Hepatic stellate cell (primary cell): ENCODE data around the gene NMNAT3.

Source experiments
- DNase-seq: peaks from one replicate; pipeline ENCODE4 v3.0.0; 2011; ENCODE audit warnings: low spot score

Gene NMNAT3

DNA sequence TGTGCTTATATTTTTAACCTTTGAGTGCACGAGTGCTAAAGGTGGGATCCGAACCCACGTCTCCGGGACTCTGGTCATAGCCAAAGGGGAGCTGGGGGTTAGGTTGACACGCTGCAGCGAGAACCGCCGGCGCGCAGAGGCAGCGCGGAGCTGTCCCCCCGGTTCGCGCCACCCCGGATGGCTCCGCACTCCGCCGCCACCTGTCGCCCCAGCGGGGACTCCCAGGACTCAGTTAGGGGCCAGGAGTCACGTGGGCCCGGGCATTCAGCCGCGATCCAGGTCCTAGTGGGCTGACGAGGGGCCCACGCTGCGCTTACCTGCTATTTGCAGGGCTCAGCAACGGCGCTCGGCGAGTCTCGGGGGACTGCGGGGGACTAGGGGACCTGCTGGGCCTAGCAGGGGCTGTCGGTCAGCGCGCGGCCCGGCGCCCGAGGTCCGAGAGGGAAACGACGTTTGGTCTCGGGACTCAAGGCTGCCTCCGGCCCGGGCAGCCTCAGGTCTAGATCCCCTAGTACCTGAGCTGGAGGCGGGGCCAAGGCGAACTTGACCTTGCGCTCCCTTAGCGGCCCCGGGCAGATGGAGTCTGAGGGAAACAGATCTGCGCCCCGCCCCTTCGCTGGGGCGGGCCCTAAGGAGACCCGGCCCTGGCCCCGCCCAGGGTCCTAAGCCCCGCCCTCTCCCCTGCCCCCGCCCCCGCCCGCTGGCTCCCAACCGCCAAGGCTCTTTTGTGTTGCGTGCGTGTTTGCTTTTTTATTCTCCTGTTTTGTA, at the start of gene NMNAT3:
Gene NMNAT3, minus strand, starts transcription at position 585 of the 768 bp plus-strand sequence. CDS start 50,248 bp downstream, outside the sequence.
- DNase-seq: peak; percentile 8

GRCh38 chr3:139721370-139721769, 43.6 kb upstream of the NMNAT3 start:
- DNase-seq: no peak

GRCh38 chr3:139718415-139718814, 40.6 kb upstream of the NMNAT3 start:
- peak; percentile 62 for DNase-seq

GRCh38 chr3:139716908-139717485, 39.2 kb upstream of the NMNAT3 start:
- no peak for DNase-seq

DNA sequence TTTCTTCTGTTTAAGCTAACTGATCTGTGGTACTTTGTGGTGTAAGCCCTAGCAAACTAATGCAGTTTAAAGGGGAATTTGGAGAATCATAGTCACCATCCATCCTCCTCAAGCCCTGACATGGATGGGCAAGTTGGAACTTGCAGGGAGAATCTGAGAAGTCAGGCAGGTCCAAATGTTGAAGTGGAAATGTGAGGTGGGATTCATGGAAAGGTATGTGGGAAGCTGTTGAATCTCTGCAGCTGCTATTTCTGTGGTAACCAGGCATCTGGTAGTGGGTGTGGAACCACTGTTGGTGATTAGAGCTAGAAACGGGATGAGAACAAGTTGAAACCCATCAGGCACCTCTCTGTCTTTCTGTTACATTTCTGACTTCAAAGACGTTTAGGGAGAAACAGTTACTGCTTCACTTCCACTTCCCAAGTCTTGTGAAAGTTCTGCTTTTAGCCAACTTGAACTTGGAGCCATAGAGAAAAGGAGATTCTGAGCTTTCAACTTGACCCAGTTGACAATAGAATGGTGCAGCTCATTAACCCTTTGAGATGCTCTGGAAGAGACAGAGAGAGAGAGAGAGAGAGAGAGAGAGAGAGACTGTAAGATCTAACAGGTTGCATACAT, 38.1 kb upstream of the NMNAT3 start:
- DNase-seq: no peak

DNA sequence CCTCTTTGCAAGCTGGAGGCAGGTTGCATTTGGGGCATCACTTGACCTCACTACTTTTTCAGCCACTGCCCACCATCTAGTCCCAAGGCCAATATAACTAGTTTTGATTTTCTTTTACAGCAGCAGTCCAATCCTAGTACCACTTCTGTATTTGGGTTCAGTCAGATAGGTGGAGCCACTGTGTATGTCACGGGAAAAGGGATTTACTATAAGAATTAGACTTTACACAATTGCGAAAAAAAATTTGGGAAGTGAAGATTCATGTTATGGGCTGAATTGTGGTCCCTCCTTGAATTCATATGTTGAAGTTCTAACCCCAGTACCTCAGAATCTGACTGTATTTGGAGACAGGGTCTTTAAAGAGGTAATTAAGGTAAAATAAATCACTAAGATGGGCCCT, 37.4 kb upstream of the NMNAT3 start:
- DNase-seq: no peak

- no peak for DNase-seq
Measured at GRCh38 chr3:139710212-139710611, 32.4 kb upstream of the NMNAT3 start.

GRCh38 chr3:139705631-139706030, 27.9 kb upstream of the NMNAT3 start:
- DNase-seq: no peak

- no peak for DNase-seq
Measured at GRCh38 chr3:139696314-139696604, 18.5 kb upstream of the NMNAT3 start.

- DNase-seq: no peak
Measured at GRCh38 chr3:139695426-139696313, 17.9 kb upstream of the NMNAT3 start.

DNA sequence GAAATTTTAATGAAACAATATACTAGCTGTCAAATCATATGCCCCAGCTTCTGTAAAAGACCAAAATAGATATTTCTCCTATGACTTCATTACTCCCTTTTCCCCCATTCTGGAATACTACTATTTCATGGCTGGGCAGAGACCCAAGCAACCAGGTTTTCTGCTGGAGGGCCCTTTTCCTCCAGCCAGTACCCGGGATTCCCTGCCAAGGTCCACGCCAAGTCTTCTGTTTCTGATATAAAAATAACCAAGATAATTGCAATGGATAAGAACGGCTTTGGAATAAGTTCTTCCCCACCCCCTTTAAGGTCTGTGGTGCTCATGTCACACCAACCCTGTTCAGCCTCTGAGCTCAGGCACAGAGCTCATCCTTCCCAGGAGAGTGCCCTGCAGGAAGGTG, 17.2 kb upstream of the NMNAT3 start:
- no peak for DNase-seq

DNA sequence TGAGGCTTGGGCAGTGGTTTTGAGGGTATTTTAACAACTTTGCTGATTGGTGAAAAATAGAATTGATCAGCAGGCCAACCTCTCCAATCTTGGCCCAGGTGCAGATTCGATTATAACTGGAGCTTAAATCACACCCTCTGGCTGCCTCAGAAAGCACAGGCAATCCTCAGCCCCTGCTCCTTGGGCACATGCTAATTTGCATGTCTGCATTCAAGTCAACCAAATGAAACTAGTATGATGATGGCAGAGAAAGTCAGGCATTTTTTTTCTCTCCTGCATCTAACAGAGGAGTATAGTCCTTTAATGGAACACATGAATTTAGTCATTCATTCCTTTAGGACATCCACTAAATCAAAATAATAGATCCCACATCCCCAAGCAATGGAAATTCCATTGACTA, 16.8 kb upstream of the NMNAT3 start:
- no peak for DNase-seq

DNA sequence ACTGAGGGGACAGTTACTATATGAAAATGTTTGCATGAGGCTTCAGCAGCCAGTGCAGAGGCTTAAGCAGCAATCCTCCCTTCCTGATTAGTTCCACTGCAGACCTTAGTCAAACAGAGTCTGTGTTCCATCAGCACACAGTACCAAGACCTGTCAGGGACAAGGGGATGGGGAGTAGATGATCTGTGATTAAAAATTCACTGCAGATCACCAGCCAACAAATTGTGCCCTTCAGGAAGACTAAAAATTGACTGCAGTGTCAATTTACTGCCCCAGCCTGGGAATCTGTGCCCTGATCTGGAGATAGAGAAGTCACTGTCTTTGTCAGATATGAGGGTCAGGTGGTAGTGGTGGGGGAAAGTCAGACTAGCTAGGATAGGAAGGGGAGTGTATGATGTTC, 13.8 kb upstream of the NMNAT3 start:
- DNase-seq: no peak

DNA sequence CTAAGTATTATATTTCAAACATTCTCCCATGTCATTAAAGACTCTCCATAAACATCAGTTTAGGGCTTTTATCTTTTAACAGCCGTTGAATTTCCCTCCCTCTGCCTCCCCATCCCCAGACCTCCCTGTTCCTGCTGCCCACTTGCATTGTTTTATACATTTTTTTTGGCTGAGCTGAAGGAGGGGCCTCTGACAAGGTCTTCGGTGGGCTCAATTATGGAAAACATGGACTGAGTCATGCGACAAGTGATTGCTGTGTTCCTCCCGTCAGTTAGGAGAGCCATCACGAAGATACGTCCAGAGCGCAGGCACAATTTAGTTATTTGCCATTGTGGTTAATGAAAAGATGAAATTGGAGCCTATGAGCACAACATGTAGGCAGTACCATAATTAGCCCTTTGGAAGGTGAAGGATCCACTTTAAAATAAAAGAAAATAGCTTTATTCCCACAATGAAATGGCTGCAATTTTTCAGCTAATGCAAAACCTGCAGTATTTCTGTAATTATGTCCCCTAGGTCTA, 12.0 kb upstream of the NMNAT3 start:
- DNase-seq: no peak

DNA sequence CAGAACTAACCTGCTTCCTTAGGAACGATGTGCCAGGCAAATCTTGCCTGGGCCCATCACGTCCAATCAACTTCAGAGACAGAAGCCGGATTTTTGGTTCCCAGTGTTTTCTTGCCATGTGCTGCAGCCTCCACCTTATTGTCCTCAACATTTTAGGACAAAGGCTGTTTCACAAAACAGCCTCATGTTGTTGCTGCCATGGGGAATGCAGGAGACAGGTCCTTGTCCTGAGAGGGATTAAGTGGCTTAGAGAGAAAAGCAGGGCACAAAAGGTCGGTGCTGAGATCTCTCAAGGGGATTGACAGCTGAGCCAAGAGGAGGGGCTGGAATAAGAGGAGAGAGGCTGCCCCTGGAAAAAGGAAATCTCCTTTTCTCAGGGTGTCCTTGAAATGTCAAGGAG, 11.3 kb upstream of the NMNAT3 start:
- no peak for DNase-seq

DNA sequence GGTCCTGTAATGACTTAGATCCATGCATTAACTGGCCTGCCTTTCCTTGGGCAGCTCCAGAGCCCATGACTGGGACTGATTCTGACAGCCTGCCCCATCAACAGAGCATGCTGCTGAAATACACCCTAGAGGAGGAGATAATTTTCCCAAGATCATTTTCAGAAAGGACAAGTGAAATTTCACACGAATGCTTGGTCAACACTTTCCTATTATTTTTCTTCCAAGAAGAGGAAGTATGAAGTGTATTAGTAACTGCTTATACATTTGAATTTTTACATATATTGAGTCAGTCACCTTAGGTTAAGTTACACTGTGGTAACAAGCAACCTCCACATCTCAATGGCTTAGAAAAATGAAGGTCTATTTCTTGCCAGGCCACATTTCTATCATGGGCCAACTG, 9.7 kb upstream of the NMNAT3 start:
- no peak for DNase-seq

GRCh38 chr3:139686624-139687023, 8.9 kb upstream of the NMNAT3 start:
- DNase-seq: no peak

- no peak for DNase-seq
Measured at GRCh38 chr3:139686206-139686605, 8.4 kb upstream of the NMNAT3 start.

DNA sequence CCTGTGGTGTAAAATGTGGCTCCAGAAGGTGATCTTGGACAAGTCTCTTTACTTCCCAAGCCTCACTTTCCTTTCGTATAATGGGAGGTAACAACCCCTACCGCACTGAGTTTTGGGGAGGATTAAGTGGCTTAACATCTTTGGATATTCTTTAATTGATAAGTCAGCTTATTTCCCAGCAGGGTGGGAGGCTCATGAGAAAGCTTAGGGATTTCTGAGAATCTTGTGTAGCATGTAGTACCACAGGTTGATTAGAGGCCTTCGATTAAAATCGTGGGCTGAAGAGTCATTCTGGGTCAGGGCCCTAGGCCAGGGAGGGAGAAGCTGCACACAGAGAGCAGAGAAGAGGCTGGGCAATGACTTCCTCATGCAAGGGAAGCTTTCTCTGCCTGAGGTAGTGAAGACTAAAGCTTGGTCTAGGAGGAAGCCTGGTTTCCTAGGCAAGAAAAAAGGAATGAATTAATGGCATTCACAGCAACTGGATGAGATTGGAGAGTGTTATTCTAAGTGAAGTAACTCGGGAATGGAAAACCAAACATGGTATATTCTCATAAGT, 1.5 kb upstream of the NMNAT3 start:
- DNase-seq: no peak

DNA sequence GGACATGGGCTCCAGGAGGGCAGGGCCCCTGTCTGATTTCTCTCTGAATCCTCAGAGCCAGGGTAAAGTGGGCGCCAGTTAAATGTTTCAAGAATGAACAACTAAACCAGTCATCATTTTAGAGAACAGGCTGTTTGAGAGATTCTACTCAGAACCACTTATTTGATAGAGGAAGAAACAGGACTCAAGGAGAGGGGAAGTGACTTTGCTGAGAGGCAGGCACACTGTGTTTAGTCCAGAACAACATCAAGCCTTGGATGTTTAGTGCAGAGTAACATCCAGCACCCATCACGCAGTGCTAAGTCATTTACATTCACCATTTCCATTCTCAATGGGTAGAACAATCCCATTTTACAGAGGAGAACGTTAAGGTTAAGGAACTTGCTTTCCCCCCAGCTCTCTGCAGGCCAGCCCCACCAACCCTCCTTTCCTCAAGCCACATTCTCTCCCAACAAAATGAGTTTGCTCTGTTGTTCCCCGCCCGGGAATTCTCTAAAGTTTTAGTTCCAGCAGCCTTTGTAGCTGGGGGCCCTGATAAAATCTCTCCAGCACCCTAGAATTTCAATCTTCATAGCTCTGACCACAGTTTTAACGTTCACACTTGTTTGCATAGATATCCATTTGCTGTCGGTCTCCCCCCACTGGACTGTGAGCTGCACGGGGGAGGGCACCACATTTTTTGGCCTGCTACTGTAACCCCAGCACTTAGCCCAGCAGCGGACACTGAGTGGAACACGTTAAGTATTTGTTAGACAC, 962 bp downstream of the NMNAT3 start:
- DNase-seq: no peak

- no peak for DNase-seq
Measured at GRCh38 chr3:139676108-139676507, 1.7 kb downstream of the NMNAT3 start.
